ENCODE measurements around the gene PPARG. TPM values are rescaled to one million over a fixed set of nuclear protein-coding genes. Genes with fewer than 3 reads are reported as not detected.

Gene PPARG
- polyA plus RNA-seq, 1 donor (not counting 4 experiments of a cell fraction or from before 2014, with no cell fraction given), result 3.1 TPM

- dilution Hi-C loops (cut with MboI; ENCODE audit: extremely low pct_ligation_motif_present, low sequenced_read_pairs), result no loop called here
- TF ChIP-seq CTCF (optimal IDR thresholded peaks at IDR 0.05 in 1 of 3, IDR thresholded peaks at IDR 0.05 in 1 of 3, conservative IDR thresholded peaks at IDR 0.05 in 1 of 3; ENCODE audit: extremely low read depth in 1 of 3, insufficient read depth in 2 of 3, low read length in 3 of 3) (no peak), EZH2 (IDR thresholded peaks at IDR 0.05; ENCODE audit: low read length) (no peak)
- DNase-seq (ENCODE audit: low read depth, low spot score) (no peak), FAIRE-seq (no peak)
- Histone ChIP-seq H3K79me2 (ENCODE audit: control insufficient read depth, insufficient read depth, low read length) (no peaks in the 10 kb centered on the region), H3K36me3 (ENCODE audit: control insufficient read depth in 2 of 2, extremely low read depth in 1 of 2, insufficient read depth in 2 of 2, low read length in 2 of 2) (no peaks in the 10 kb centered on the region), H3K9me1 (ENCODE audit: control insufficient read depth, extremely low read depth, insufficient read depth, low read length) (no peaks in the 10 kb centered on the region), H2AFZ (ENCODE audit: control insufficient read depth, low read length) (no peak overlapping the region), H3K27ac (ENCODE audit: control insufficient read depth, insufficient read depth, low read length) (no peak overlapping the region), H4K20me1 (ENCODE audit: control insufficient read depth, extremely low read depth, insufficient read depth, low read length) (no peaks in the 10 kb centered on the region), H3K9ac (ENCODE audit: control insufficient read depth, extremely low read depth, insufficient read depth, low read length) (no peak overlapping the region), H3K4me1 (ENCODE audit: control insufficient read depth, extremely low read depth, insufficient read depth, low read length) (peaks cover 5% of the 10 kb centered on the region), H3K9me3 (ENCODE audit: control insufficient read depth, low read depth, low read length) (no peaks in the 10 kb centered on the region), H3K4me2 (ENCODE audit: control insufficient read depth, extremely low read depth, insufficient read depth, low read depth, low read length) (no peak overlapping the region), H3K4me3 (ENCODE audit: control insufficient read depth in 2 of 3, extremely low read depth in 1 of 3, insufficient read depth in 2 of 3, low read depth in 1 of 3, low read length in 3 of 3) (no peak overlapping the region), H3K27me3 (ENCODE audit: control insufficient read depth, extremely low read depth, insufficient read depth, low read length) (no peaks in the 10 kb centered on the region)
Measured at GRCh38 chr3:12467746-12468145, 178.9 kb downstream of the PPARG start.

GRCh38 chr3:12468276-12468675 lies 179.4 kb downstream of the PPARG start:
- no peak for FAIRE-seq

More at GRCh38 chr3:12468276-12468675, 179.4 kb downstream of the PPARG start:
- Histone ChIP-seq H3K9ac (ENCODE audit: control insufficient read depth, extremely low read depth, insufficient read depth, low read length) (no peak overlapping the region), H3K9me1 (ENCODE audit: control insufficient read depth, extremely low read depth, insufficient read depth, low read length) (no peaks in the 10 kb centered on the region), H3K4me3 (ENCODE audit: control insufficient read depth in 2 of 3, extremely low read depth in 1 of 3, insufficient read depth in 2 of 3, low read depth in 1 of 3, low read length in 3 of 3) (no peak overlapping the region), H3K36me3 (ENCODE audit: control insufficient read depth in 2 of 2, extremely low read depth in 1 of 2, insufficient read depth in 2 of 2, low read length in 2 of 2) (no peaks in the 10 kb centered on the region), H4K20me1 (ENCODE audit: control insufficient read depth, extremely low read depth, insufficient read depth, low read length) (no peaks in the 10 kb centered on the region), H3K79me2 (ENCODE audit: control insufficient read depth, insufficient read depth, low read length) (no peaks in the 10 kb centered on the region), H3K27ac (ENCODE audit: control insufficient read depth, insufficient read depth, low read length) (no peak overlapping the region), H3K4me2 (ENCODE audit: control insufficient read depth, extremely low read depth, insufficient read depth, low read depth, low read length) (no peak overlapping the region), H3K27me3 (ENCODE audit: control insufficient read depth, extremely low read depth, insufficient read depth, low read length) (no peaks in the 10 kb centered on the region), H3K4me1 (ENCODE audit: control insufficient read depth, extremely low read depth, insufficient read depth, low read length) (peaks cover 5% of the 10 kb centered on the region), H3K9me3 (ENCODE audit: control insufficient read depth, low read depth, low read length) (no peaks in the 10 kb centered on the region), H2AFZ (ENCODE audit: control insufficient read depth, low read length) (no peak overlapping the region)
- no peak for DNase-seq (ENCODE audit: low read depth, low spot score)
- dilution Hi-C loops (cut with MboI; ENCODE audit: extremely low pct_ligation_motif_present, low sequenced_read_pairs), result no loop called here
- TF ChIP-seq CTCF (optimal IDR thresholded peaks at IDR 0.05 in 1 of 3, IDR thresholded peaks at IDR 0.05 in 1 of 3, conservative IDR thresholded peaks at IDR 0.05 in 1 of 3; ENCODE audit: extremely low read depth in 1 of 3, insufficient read depth in 2 of 3, low read length in 3 of 3) (no peak), EZH2 (IDR thresholded peaks at IDR 0.05; ENCODE audit: low read length) (no peak)
